Fibroblast of lung (primary cell): Measurements from ENCODE around the gene ADNP. TPM values are rescaled to one million over a fixed set of nuclear protein-coding genes. Genes with fewer than 3 reads are reported as not detected.

ENCODE experiments used
- DNase-seq, 2 donors: peaks; one replicate each; pipeline versions ENCODE4 v3.0.0 to v3.0.0-alpha.2; 2010; ENCODE audit warnings: low read depth in 2 of 2
- H2AFZ ChIP-seq: 2 replicates; pipeline ENCODE4 v1.5.1; 2012; ENCODE audit warnings: low read length, control low read depth, inconsistent platforms
- H3K27ac ChIP-seq: 2 replicates; pipeline ENCODE4 v1.5.1; 2011; ENCODE audit warnings: low read length, control low read depth; ENCODE audit not compliant: insufficient read depth
- H3K27me3 ChIP-seq: 2 replicates; pipeline ENCODE4 v1.5.1; 2011; ENCODE audit warnings: mild to moderate bottlenecking, low read length; ENCODE audit not compliant: control insufficient read depth, insufficient read depth
- H3K36me3 ChIP-seq: 2 replicates; pipeline ENCODE4 v1.5.1; 2011; ENCODE audit warnings: low read length; ENCODE audit not compliant: control insufficient read depth, insufficient read depth
- H3K4me1 ChIP-seq: 2 replicates; pipeline ENCODE4 v1.5.1; 2011; ENCODE audit warnings: low read length; ENCODE audit not compliant: control insufficient read depth, insufficient read depth; ENCODE audit errors: extremely low read depth
- H3K4me2 ChIP-seq: 2 replicates; pipeline ENCODE4 v1.5.1; 2011; ENCODE audit warnings: low read length, control low read depth; ENCODE audit not compliant: insufficient read depth; ENCODE audit errors: extremely low read depth
- H3K4me3 ChIP-seq, 4 experiments: fragments of 200-600 bp in 1 of 4; sonication (generic) in 1 of 4; replicated peaks in 1 of 4; 2 replicates each; pipeline ENCODE4 v1.5.1; 2011 to 2016; ENCODE audit warnings: low read length in 4 of 4, low read depth in 3 of 4, mild to moderate bottlenecking in 3 of 4, control low read depth in 2 of 4, inconsistent platforms in 1 of 4, mixed read lengths in 1 of 4; ENCODE audit not compliant: insufficient read depth in 1 of 4; ENCODE audit errors: control extremely low read depth in 1 of 4
- H3K79me2 ChIP-seq: 2 replicates; pipeline ENCODE4 v1.5.1; 2012; ENCODE audit warnings: mild to moderate bottlenecking, low read length, inconsistent platforms; ENCODE audit not compliant: control insufficient read depth, insufficient read depth
- H3K9ac ChIP-seq: 2 replicates; pipeline ENCODE4 v1.5.1; 2011; ENCODE audit warnings: mild to moderate bottlenecking, low read length, control low read depth; ENCODE audit not compliant: insufficient read depth
- H3K9me3 ChIP-seq: 2 replicates; pipeline ENCODE4 v1.5.1; 2012; ENCODE audit warnings: low read depth, low read length; ENCODE audit not compliant: control insufficient read depth, insufficient read depth
- H4K20me1 ChIP-seq: 2 replicates; pipeline ENCODE4 v1.5.1; 2011; ENCODE audit warnings: low read length; ENCODE audit not compliant: control insufficient read depth, insufficient read depth; ENCODE audit errors: extremely low read depth
- EZH2 ChIP-seq: IDR thresholded peaks from 2 replicates; pipeline ENCODE4 v1.5.1; 2012; ENCODE audit warnings: low read length, control low read depth, mild to moderate bottlenecking; ENCODE audit errors: missing control alignments
- polyA plus RNA-seq, 2 donors: library from polyadenylated mRNA; depleted of rRNA in 1 of 2; stranded (reverse) in 1 of 2; unstranded in 1 of 2; fragments of >200 nt; gene quantifications; 2 replicates each; pipeline ENCODE4 v1.2.1, GENCODE V29; 2011 to 2012; ENCODE audit warnings: missing spikeins in 1 of 2
- total RNA-seq: library from RNA; depleted of rRNA; stranded (reverse); fragments of >200 nt; gene quantifications from 2 replicates; pipeline ENCODE4 v1.2.1, GENCODE V29; 2014
- TF ChIP-seq, protein P1 (sequence below), 2 donors: IDR thresholded peaks in 1 of 2; conservative IDR thresholded peaks in 1 of 2; 1 replicate in 1 of 2; 2 replicates in 1 of 2; pipeline ENCODE4 v1.5.1; 2011 to 2012; ENCODE audit warnings: low read length in 2 of 2, control low read depth in 1 of 2, inconsistent platforms in 1 of 2, low read depth in 1 of 2, mild to moderate bottlenecking in 1 of 2

The ADNP gene
- total and polyA plus RNA-seq, 2 donors (not counting 1 experiment from before 2014, with no cell fraction given) = 25.7 to 40.0 TPM

DNA sequence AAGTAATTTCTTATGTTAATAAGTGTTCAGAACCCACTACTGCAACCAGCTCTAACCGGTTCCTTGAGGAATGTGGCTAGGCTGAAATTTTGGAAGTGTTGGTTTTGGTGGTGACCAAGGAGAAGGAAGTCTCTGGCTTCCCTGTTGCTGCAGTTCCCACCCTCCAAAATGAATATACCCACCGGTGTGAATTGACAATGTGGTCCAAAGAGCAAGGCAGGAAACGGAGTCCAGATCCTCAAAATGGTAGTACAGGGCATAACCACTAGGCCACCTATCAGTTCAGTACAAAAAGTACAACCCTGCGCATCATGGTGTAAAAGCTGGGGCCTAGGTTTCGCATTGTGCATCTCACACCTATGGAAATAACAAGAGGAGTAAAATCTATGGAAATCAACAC is 2.8 kb downstream of the ADNP start:
- H3K4me1 ChIP-seq = peaks cover 6% of the 10 kb centered on the region
- H3K27me3 ChIP-seq = no peaks in the 10 kb centered on the region
- peak overlapping the region; percentile 85 for H3K4me2 ChIP-seq
- H3K4me3 ChIP-seq = peak overlapping the region; percentile 23 to 91 (median 58)
- H3K79me2 ChIP-seq = peaks cover 71% of the 10 kb centered on the region
- H3K36me3 ChIP-seq = peaks cover 5% of the 10 kb centered on the region
- H2AFZ ChIP-seq = no peak overlapping the region
- no peak overlapping the region for H3K27ac ChIP-seq
- no peaks in the 10 kb centered on the region for H4K20me1 ChIP-seq
- no peak overlapping the region for H3K9ac ChIP-seq
- no peaks in the 10 kb centered on the region for H3K9me3 ChIP-seq
- DNase-seq = no peak
- TF ChIP-seq, protein P1, sequence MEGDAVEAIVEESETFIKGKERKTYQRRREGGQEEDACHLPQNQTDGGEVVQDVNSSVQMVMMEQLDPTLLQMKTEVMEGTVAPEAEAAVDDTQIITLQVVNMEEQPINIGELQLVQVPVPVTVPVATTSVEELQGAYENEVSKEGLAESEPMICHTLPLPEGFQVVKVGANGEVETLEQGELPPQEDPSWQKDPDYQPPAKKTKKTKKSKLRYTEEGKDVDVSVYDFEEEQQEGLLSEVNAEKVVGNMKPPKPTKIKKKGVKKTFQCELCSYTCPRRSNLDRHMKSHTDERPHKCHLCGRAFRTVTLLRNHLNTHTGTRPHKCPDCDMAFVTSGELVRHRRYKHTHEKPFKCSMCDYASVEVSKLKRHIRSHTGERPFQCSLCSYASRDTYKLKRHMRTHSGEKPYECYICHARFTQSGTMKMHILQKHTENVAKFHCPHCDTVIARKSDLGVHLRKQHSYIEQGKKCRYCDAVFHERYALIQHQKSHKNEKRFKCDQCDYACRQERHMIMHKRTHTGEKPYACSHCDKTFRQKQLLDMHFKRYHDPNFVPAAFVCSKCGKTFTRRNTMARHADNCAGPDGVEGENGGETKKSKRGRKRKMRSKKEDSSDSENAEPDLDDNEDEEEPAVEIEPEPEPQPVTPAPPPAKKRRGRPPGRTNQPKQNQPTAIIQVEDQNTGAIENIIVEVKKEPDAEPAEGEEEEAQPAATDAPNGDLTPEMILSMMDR (conservative IDR thresholded peaks at IDR 0.05 in 1 of 2, IDR thresholded peaks at IDR 0.05 in 1 of 2; ENCODE audit: low read depth in 1 of 2, low read length in 2 of 2) = peak in 1 of 2 donors; percentile 19
- no peak for TF ChIP-seq EZH2

DNA sequence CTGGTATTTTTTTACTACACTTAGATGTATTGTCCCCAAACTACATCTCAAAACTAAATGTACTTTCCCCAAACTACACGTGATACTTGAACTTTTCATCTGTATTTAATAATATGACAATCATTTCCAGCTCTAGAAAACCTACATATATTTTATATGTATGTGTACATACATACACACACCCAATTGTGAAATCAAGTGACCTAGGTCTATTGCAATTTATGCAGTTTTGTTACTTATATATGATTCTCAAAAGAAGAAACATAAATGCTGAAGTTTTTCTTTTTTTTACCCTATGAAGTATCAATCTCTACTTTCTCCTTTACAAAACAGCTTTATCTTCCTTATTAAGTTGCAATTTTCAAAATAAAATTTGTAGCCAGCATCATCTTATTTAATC is 4.7 kb downstream of the ADNP start:
- no peaks in the 10 kb centered on the region for H4K20me1 ChIP-seq
- no peak for TF ChIP-seq EZH2
- TF ChIP-seq, protein P1 (conservative IDR thresholded peaks at IDR 0.05 in 1 of 2, IDR thresholded peaks at IDR 0.05 in 1 of 2; ENCODE audit: low read depth in 1 of 2, low read length in 2 of 2) = no peak

DNA sequence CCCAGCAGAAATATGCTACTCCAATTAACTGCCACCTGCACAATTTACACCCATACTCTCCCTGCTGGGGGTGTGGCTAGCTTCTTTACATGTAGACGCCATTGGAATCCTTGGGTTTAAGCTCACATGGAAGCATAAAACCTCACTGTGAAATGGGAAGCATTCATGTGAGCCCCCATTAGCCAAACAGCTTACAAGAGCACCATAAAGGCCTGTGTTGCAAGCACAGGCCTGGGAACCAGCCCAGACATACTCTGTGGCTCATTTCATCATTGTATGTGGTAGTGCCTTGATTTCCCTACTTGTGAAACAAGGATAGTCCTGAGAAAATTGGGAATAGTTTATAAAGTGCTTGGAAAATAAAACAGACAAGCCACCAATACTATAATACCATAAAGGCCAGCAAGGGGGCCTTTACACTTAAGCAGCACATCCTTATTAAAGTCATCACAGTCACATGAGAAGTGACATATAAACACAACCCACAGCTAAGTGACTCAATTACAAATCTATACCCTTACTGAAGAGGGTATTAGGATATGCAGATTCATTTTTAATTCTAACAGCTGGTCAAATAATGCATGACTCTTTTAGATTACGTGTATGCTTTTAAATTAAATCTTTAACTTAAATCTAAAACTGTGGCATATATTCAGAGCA is 6.8 kb downstream of the ADNP start:
- H3K4me1 ChIP-seq = peaks cover 9% of the 10 kb centered on the region
- peaks cover 99% of the 10 kb centered on the region for H3K79me2 ChIP-seq
- no peaks in the 10 kb centered on the region for H3K9me3 ChIP-seq
- no peak overlapping the region for H3K27ac ChIP-seq
- no peak overlapping the region for H3K4me3 ChIP-seq
- DNase-seq = peak in 1 of 2 donors; percentile 54
- no peaks in the 10 kb centered on the region for H3K27me3 ChIP-seq
- H3K36me3 ChIP-seq = peaks cover 3% of the 10 kb centered on the region
- no peak overlapping the region for H2AFZ ChIP-seq
- TF ChIP-seq, protein P1 (conservative IDR thresholded peaks at IDR 0.05 in 1 of 2, IDR thresholded peaks at IDR 0.05 in 1 of 2; ENCODE audit: low read depth in 1 of 2, low read length in 2 of 2) = no peak
- no peak for TF ChIP-seq EZH2
- no peak overlapping the region for H3K4me2 ChIP-seq
- no peak overlapping the region for H3K9ac ChIP-seq
- H4K20me1 ChIP-seq = peaks cover 2% of the 10 kb centered on the region

More for the DNA sequence above, 4.7 kb downstream of the ADNP start:
- H3K79me2 ChIP-seq = peaks cover 90% of the 10 kb centered on the region
- no peaks in the 10 kb centered on the region for H3K27me3 ChIP-seq
- no peak overlapping the region for H3K4me2 ChIP-seq
- DNase-seq = no peak
- peaks cover 3% of the 10 kb centered on the region for H3K36me3 ChIP-seq
- no peak overlapping the region for H3K9ac ChIP-seq
- no peak overlapping the region for H2AFZ ChIP-seq
- no peak overlapping the region for H3K4me3 ChIP-seq
- peaks cover 6% of the 10 kb centered on the region for H3K4me1 ChIP-seq
- H3K9me3 ChIP-seq = no peaks in the 10 kb centered on the region
- H3K27ac ChIP-seq = no peak overlapping the region
